Suprapubic skin (tissue), 4 donors: ENCODE results near the gene INPP4B. TPM values are rescaled to one million over a fixed set of nuclear protein-coding genes. Genes with fewer than 3 reads are reported as not detected.

ENCODE experiments used
- DNase-seq, 2 donors: peaks; one replicate each; pipeline ENCODE4 v3.0.0-alpha.2; 2019; ENCODE audit warnings: low spot score in 2 of 2
- H3K27ac ChIP-seq: fragments of 200-600 bp; sonication (generic); one replicate; pipeline ENCODE4 v1.5.1; 2019
- H3K27me3 ChIP-seq: fragments of 200-600 bp; sonication (generic); one replicate; pipeline ENCODE4 v1.5.1; 2019
- H3K36me3 ChIP-seq: fragments of 200-600 bp; sonication (generic); one replicate; pipeline ENCODE4 v1.5.1; 2019
- H3K4me1 ChIP-seq: fragments of 200-600 bp; sonication (generic); one replicate; pipeline ENCODE4 v1.5.1; 2019
- H3K4me3 ChIP-seq: fragments of 200-600 bp; sonication (generic); one replicate; pipeline ENCODE4 v1.5.1; 2019; ENCODE audit warnings: mild to moderate bottlenecking
- H3K9me3 ChIP-seq: fragments of 200-600 bp; sonication (generic); one replicate; pipeline ENCODE4 v1.5.1; 2019
- CTCF ChIP-seq, 2 donors: fragments of 200-600 bp in 1 of 2; fragments of 450-650 bp in 1 of 2; sonication (generic) in 1 of 2; IDR thresholded peaks; one replicate each; pipeline ENCODE4 v1.5.1; 2016 to 2019; ENCODE audit warnings: antibody characterized with exemption in 2 of 2, mild to moderate bottlenecking in 1 of 2, moderate library complexity in 1 of 2
- EP300 ChIP-seq: sonication (generic); formaldehyde crosslinking; IDR thresholded peaks from one replicate; pipeline ENCODE4 v1.6.1; 2017; ENCODE audit warnings: antibody characterized with exemption
- POLR2A ChIP-seq, 2 donors: fragments of 450-650 bp; IDR thresholded peaks; one replicate each; pipeline ENCODE4 v1.6.1; 2017; ENCODE audit warnings: antibody characterized with exemption in 2 of 2, mild to moderate bottlenecking in 2 of 2, moderate library complexity in 2 of 2
- POLR2AphosphoS5 ChIP-seq, 3 donors: sonication (generic); formaldehyde crosslinking; IDR thresholded peaks; one replicate each; pipeline ENCODE4 v1.6.1; 2017; ENCODE audit warnings: antibody characterized with exemption in 3 of 3
- WGBS: methylation state at CpG from one replicate; pipeline ENCODE4 v1.1.5; 2018; 5-methylcytosine and 5-hydroxymethylcytosine counted together
- total RNA-seq, 4 donors: library from RNA; depleted of rRNA; stranded (reverse); fragments of >200 nt; gene quantifications; one replicate each; pipeline ENCODE4 v1.1.0, GENCODE V29; 2016

The INPP4B gene
- total RNA-seq, 4 donors from 2014 or later = 12.4 to 27.4 (median 17.4) TPM

DNA sequence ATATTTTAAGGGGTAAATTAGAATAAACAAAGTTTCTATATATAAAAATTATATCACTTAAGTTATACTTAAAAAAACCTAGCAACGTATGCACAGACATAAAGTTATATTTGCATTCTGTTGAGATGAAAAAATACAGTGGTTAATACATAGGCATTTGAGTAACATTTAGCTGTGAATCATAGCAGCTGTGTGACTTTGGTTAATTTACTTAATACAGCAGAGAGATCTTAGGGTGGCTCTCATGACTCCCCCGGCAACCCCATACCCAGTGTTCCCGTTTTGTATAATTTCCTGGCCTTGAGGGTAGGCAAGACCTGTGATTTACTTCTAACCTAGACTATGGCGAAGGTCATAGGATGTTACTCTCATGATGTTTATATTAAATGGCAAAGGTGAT lies 504.8 kb downstream of the INPP4B start:
- Histone ChIP-seq H3K9me3 (no peaks in the 10 kb centered on the region), H3K27me3 (no peaks in the 10 kb centered on the region), H3K36me3 (no peaks in the 10 kb centered on the region), H3K27ac (no peak overlapping the region), H3K4me3 (no peak overlapping the region), H3K4me1 (peaks cover 3% of the 10 kb centered on the region)
- WGBS = 91% methylated on average over 4 of the region's 4 CpGs
- DNase-seq = no peak
- TF ChIP-seq CTCF (IDR thresholded peaks at IDR 0.05) = no peak
- TF ChIP-seq POLR2AphosphoS5 (IDR thresholded peaks at IDR 0.05) = no peak
- no peak for TF ChIP-seq EP300
- no peak for TF ChIP-seq POLR2A (IDR thresholded peaks at IDR 0.05)

GRCh38 chr4:142339053-142339452 lies 507.0 kb downstream of the INPP4B start:
- no peak for DNase-seq
- Histone ChIP-seq H3K9me3 (no peaks in the 10 kb centered on the region), H3K4me3 (no peak overlapping the region), H3K4me1 (peaks cover 3% of the 10 kb centered on the region), H3K36me3 (no peaks in the 10 kb centered on the region), H3K27ac (no peak overlapping the region), H3K27me3 (no peaks in the 10 kb centered on the region)
- WGBS = 88% methylated on average over 1 of the region's 1 CpG
- TF ChIP-seq EP300 (no peak), CTCF (IDR thresholded peaks at IDR 0.05) (no peak), POLR2AphosphoS5 (IDR thresholded peaks at IDR 0.05) (no peak), POLR2A (IDR thresholded peaks at IDR 0.05) (no peak)

DNA sequence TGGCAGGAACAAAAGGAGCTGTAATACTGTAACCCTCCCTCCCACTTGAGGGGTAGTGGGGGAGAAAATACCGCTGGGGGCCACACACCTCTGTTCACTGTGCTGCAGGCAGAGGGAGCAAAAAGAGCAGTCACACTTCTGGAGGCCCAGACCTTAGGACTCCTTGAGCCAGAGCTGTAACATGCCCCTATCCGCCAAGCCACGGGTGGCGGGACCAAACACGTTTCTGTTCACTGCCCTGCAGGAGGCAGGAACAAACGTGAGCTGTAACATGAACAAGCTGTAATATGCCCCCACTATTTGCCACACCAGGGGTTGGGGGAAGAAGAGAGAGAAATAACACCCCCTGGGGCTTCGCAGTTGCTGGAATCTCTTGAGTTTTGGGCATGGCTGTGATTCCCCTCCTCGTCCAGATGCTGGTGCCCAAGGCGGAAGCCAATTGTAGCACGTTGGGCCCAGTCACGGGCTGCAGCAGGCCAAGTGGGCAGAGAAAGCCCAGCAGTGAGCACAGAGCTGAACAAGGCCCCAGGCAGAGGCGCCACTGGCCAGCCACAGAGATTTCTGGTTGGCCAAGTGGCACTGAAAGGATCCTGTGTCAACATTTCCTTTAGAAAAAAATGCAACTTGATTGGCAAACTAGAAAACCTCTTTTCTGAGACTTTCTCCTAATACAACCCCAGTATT lies 509.7 kb downstream of the INPP4B start:
- DNase-seq = no peak
- no peak overlapping the region for H3K4me3 ChIP-seq
- peaks cover 3% of the 10 kb centered on the region for H3K4me1 ChIP-seq
- no peak overlapping the region for H3K27ac ChIP-seq
- no peaks in the 10 kb centered on the region for H3K9me3 ChIP-seq
- no peak for TF ChIP-seq POLR2A (IDR thresholded peaks at IDR 0.05)
- TF ChIP-seq CTCF (IDR thresholded peaks at IDR 0.05) = no peak
- no peak for TF ChIP-seq POLR2AphosphoS5 (IDR thresholded peaks at IDR 0.05)
- no peak for TF ChIP-seq EP300
- H3K36me3 ChIP-seq = no peaks in the 10 kb centered on the region
- no peaks in the 10 kb centered on the region for H3K27me3 ChIP-seq
- 84% methylated on average over 12 of the region's 12 CpGs for WGBS

- no peak overlapping the region for H3K27ac ChIP-seq
- no peak overlapping the region for H3K4me3 ChIP-seq
- no peaks in the 10 kb centered on the region for H3K9me3 ChIP-seq
- DNase-seq = no peak
- H3K36me3 ChIP-seq = no peaks in the 10 kb centered on the region
- peaks cover 3% of the 10 kb centered on the region for H3K4me1 ChIP-seq
- H3K27me3 ChIP-seq = no peaks in the 10 kb centered on the region
- TF ChIP-seq EP300 (no peak), CTCF (IDR thresholded peaks at IDR 0.05) (no peak)
These were observed 511.2 kb downstream of the INPP4B start for GRCh38 chr4:142334931-142335330.

DNA sequence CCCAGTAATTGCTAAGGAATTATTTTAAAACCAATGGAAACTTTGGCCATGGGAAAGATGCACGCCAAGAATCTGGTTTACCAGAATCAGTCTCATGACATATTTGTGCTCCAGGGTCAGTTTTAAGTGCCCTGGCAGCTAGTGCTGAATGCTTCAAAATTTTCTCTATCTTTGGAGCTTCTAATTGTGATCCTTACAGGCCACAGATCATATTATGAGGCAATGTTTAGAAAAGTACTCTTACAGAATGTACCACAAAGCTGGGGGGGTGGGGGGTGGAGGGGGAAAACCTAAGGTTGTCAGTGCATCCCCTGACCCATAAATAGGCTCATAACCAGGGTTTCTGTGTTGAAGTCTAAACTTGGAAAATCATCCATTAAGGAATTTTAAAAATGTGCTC lies 514.5 kb downstream of the INPP4B start:
- Histone ChIP-seq H3K4me3 (no peak overlapping the region), H3K27me3 (no peaks in the 10 kb centered on the region), H3K4me1 (no peaks in the 10 kb centered on the region), H3K9me3 (no peaks in the 10 kb centered on the region), H3K27ac (no peak overlapping the region), H3K36me3 (no peaks in the 10 kb centered on the region)
- TF ChIP-seq CTCF (IDR thresholded peaks at IDR 0.05) (no peak), POLR2A (IDR thresholded peaks at IDR 0.05) (no peak), POLR2AphosphoS5 (IDR thresholded peaks at IDR 0.05) (no peak), EP300 (no peak)
- DNase-seq = no peak
- 81% methylated on average over 1 of the region's 1 CpG for WGBS
